Prostate gland (tissue), 2 donors: ENCODE data around the gene C2.
"Not testable (repeated sequence)": the region's sequence is repeated elsewhere in the genome, so short reads cannot be mapped to it uniquely, and the experiment has no call there.

Experiments
- POLR2A ChIP-seq: fragments of 450-650 bp; IDR thresholded peaks from one replicate; pipeline ENCODE4 v1.6.1; 2016; ENCODE audit warnings: antibody characterized with exemption, mild to moderate bottlenecking
- POLR2AphosphoS5 ChIP-seq: sonication (generic); formaldehyde crosslinking; IDR thresholded peaks from one replicate; pipeline ENCODE4 v1.6.1; 2017; ENCODE audit warnings: antibody characterized with exemption
- TF ChIP-seq, protein P1 (sequence below), 4 experiments: fragments of 200-600 bp in 2 of 4; fragments of 450-650 bp in 2 of 4; sonication (generic) in 2 of 4; IDR thresholded peaks; 1 replicate in 3 of 4; 2 replicates in 1 of 4; pipeline ENCODE4 v1.5.1; 2016 to 2019; ENCODE audit warnings: antibody characterized with exemption in 4 of 4, mild to moderate bottlenecking in 2 of 4, moderate library complexity in 2 of 4

DNA sequence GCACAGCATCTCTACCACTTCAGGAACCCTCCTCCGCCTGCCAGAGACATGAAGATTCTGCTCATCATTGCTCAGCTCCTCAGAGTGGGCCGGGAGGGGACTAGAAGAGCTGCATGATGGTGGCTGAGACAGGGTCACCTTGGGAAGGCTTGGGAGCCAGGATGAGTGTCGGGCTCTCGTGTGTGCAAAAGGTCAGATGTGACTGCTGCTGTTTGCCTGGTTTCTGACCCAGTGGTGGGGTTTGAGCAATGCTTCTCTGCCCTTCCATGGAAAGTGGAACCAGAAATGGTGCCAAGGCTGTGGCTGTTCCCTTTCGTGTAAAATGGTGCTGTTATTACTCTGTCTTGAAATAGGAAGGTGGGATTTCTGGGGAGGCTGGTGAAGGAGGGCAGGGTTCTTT lies 53.5 kb downstream of the C2 start:
- TF ChIP-seq POLR2AphosphoS5, POLR2A: not testable (repeated sequence)
- TF ChIP-seq, protein P1, sequence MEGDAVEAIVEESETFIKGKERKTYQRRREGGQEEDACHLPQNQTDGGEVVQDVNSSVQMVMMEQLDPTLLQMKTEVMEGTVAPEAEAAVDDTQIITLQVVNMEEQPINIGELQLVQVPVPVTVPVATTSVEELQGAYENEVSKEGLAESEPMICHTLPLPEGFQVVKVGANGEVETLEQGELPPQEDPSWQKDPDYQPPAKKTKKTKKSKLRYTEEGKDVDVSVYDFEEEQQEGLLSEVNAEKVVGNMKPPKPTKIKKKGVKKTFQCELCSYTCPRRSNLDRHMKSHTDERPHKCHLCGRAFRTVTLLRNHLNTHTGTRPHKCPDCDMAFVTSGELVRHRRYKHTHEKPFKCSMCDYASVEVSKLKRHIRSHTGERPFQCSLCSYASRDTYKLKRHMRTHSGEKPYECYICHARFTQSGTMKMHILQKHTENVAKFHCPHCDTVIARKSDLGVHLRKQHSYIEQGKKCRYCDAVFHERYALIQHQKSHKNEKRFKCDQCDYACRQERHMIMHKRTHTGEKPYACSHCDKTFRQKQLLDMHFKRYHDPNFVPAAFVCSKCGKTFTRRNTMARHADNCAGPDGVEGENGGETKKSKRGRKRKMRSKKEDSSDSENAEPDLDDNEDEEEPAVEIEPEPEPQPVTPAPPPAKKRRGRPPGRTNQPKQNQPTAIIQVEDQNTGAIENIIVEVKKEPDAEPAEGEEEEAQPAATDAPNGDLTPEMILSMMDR (IDR thresholded peaks at IDR 0.05): not testable (repeated sequence)
